H1 (cell line): ENCODE measurements around the gene TRIM32. TPM values are rescaled to one million over a fixed set of nuclear protein-coding genes. Genes with fewer than 3 reads are reported as not detected.

ENCODE experiments used
- FOSL1 ChIP-seq: IDR thresholded peaks from 2 replicates; pipeline ENCODE4 v1.6.1; 2011; ENCODE audit warnings: mild to moderate bottlenecking, low read depth, low read length, moderate library complexity; ENCODE audit not compliant: insufficient read depth
- polyA plus RNA-seq, 7 experiments: library from polyadenylated mRNA; depleted of rRNA in 3 of 7; stranded (reverse) in 5 of 7; unstranded in 2 of 7; fragments of >200 nt in 5 of 7; fragments of 200-250 nt in 2 of 7; gene quantifications; 1 replicate in 5 of 7; 2 replicates in 1 of 7; 4 replicates in 1 of 7; pipeline versions ENCODE4 v1.2.1 to v1.2.3, GENCODE V29; 2011 to 2013; ENCODE audit warnings: missing spikeins in 2 of 7, mixed read lengths in 2 of 7
- total RNA-seq: library from RNA; stranded (reverse); fragmentation: NEBNext Ultra II Directional; extraction: Animal tissue kit (Norgen Biotek cat#: 25700); gene quantifications from 2 replicates; pipeline ENCODE4 v1.2.1, GENCODE V29; 2021

TRIM32 gene
- total and polyA plus RNA-seq, 2 of the 8 experiments (the other 6 are each of a cell fraction or from before 2014, with no cell fraction given), result 10.5 to 17.3 TPM

DNA sequence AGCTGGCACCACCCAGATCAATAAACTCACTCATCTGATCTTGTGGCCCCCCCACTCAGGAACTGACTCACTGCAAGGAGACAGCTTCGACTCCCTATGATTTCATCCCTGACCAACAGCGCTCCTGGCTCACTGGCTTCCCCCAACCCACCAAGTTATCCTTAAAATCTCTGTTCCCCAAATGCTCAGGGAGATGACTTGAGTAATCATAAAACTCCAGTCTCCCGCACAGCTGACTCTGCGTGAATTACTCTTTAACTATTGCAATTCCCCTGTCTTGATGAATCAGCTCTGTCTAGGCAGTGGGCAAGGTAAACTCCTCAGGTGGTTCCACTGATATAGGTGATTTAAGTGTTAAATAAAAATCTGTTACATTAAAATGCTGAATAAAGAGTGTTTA lies 1.9 kb upstream of the TRIM32 start (continued):
- TF ChIP-seq FOSL1, result no peak
